OCI-LY7 (cell line): ENCODE data around the gene RNASET2.

ENCODE experiments used
- EZH2phosphoT487 ChIP-seq: fragments of 200-600 bp; sonication (generic); IDR thresholded peaks from 2 replicates; pipeline ENCODE4 v1.6.1; 2018; ENCODE audit warnings: low read depth, borderline replicate concordance, mild to moderate bottlenecking, mixed run types, antibody characterized with exemption, low read length, moderate library complexity, mixed read lengths
- TF ChIP-seq, protein P1 (sequence below): fragments of 200-600 bp; sonication (generic); conservative IDR thresholded peaks from 2 replicates; pipeline ENCODE4 v1.5.1; 2014; ENCODE audit warnings: mild to moderate bottlenecking, antibody characterized with exemption, low read length, moderate library complexity, mixed read lengths

DNA sequence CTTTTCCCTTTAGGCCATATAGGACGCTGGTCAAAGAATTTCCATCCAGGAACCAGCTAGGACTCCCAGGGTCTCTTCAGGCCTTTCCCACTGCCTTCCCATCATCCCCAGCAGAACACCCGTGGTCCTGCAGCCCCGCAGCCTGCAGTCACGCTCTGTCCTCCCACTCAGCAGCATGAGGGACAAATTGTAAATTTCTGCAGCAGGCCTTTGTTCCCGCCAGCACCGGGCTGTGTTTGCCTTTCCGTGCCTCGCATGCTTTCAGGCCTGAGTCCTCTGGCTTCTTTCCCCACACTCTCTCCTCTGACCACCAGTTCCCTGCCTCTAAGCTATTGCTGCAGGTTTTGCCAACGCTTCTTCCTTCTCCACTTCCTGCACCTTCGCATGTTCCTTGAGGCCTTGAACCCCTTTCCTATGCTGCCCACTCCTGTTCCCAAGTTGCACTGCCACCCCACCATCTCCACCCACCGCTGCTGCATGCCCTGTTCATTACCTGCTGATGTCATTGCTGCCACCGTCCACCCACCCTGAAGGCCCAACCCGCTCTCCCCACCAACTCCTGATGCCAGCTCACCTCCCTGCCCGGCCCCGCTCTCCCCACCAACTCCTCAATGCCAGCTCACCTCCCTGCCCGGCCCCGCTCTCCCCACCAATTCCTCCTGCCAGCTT lies 49.8 kb downstream of the RNASET2 start:
- TF ChIP-seq, protein P1, sequence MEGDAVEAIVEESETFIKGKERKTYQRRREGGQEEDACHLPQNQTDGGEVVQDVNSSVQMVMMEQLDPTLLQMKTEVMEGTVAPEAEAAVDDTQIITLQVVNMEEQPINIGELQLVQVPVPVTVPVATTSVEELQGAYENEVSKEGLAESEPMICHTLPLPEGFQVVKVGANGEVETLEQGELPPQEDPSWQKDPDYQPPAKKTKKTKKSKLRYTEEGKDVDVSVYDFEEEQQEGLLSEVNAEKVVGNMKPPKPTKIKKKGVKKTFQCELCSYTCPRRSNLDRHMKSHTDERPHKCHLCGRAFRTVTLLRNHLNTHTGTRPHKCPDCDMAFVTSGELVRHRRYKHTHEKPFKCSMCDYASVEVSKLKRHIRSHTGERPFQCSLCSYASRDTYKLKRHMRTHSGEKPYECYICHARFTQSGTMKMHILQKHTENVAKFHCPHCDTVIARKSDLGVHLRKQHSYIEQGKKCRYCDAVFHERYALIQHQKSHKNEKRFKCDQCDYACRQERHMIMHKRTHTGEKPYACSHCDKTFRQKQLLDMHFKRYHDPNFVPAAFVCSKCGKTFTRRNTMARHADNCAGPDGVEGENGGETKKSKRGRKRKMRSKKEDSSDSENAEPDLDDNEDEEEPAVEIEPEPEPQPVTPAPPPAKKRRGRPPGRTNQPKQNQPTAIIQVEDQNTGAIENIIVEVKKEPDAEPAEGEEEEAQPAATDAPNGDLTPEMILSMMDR, result no peak
- no peak for TF ChIP-seq EZH2phosphoT487
